Left ventricle myocardium inferior (tissue), 1 donor: ENCODE data around the gene ASIC2. TPM values are rescaled to one million over a fixed set of nuclear protein-coding genes. Genes with fewer than 3 reads are reported as not detected.

Experiments used
- DNase-seq: peaks from one replicate; pipeline ENCODE4 v3.0.0-alpha.2; 2020
- H3K27ac ChIP-seq: fragments of 200-600 bp; replicated peaks from 2 replicates; pipeline ENCODE4 v1.8.0; 2021
- H3K27me3 ChIP-seq: fragments of 200-600 bp; 2 replicates; pipeline ENCODE4 v1.8.0; 2021; ENCODE audit warnings: low read depth
- H3K36me3 ChIP-seq: fragments of 200-600 bp; 2 replicates; pipeline ENCODE4 v1.8.0; 2021
- H3K4me1 ChIP-seq: fragments of 200-600 bp; 2 replicates; pipeline ENCODE4 v1.8.0; 2021
- H3K4me3 ChIP-seq: fragments of 200-600 bp; 2 replicates; pipeline ENCODE4 v1.8.0; 2021; ENCODE audit warnings: mild to moderate bottlenecking, moderate library complexity
- H3K9me3 ChIP-seq: fragments of 200-600 bp; replicated peaks from 2 replicates; pipeline ENCODE4 v1.8.0; 2021
- CTCF ChIP-seq: fragments of 200-600 bp; IDR thresholded peaks from 2 replicates; pipeline ENCODE4 v1.8.0; 2021; ENCODE audit warnings: antibody characterized with exemption, mild to moderate bottlenecking, borderline replicate concordance
- intact Hi-C: fragments of 100-400 bp; cut with micrococcal nuclease; formaldehyde crosslinking; loops from one replicate; pipeline ENCODE4 v1.11.0; 2022
- total RNA-seq: library from RNA; stranded (reverse); fragmentation: NEBNext Ultra II Directional; extraction: Animal tissue kit (Norgen Biotek cat#: 25700); gene quantifications from one replicate; pipeline ENCODE4 v1.2.1, GENCODE V29; 2021
- donor health status: DM: no; HTN: yes; CAD: no; lungs with severe emphysema.

The ASIC2 gene
- total RNA-seq, 1 donor from 2014 or later, result not detected

- Histone ChIP-seq H3K36me3 (no peaks in the 10 kb centered on the region), H3K27me3 (peaks cover 65% of the 10 kb centered on the region), H3K4me1 (no peaks in the 10 kb centered on the region), H3K27ac (no peak overlapping the region), H3K4me3 (no peak overlapping the region), H3K9me3 (no peaks in the 10 kb centered on the region)
- DNase-seq, result no peak
- intact Hi-C loops, result no loop called here
- TF ChIP-seq CTCF, result no peak
These were observed 279.3 kb downstream of the ASIC2 start for GRCh38 chr17:33013596-33014375.

GRCh38 chr17:33012522-33013033 lies 280.5 kb downstream of the ASIC2 start:
- Histone ChIP-seq H3K27me3 (peaks cover 61% of the 10 kb centered on the region), H3K27ac (no peak overlapping the region), H3K4me3 (no peak overlapping the region), H3K4me1 (no peaks in the 10 kb centered on the region), H3K9me3 (no peaks in the 10 kb centered on the region), H3K36me3 (no peaks in the 10 kb centered on the region)
- TF ChIP-seq CTCF, result no peak
- intact Hi-C loops, result no loop called here
- DNase-seq, result no peak

- no peak for TF ChIP-seq CTCF
- Histone ChIP-seq H3K9me3 (no peaks in the 10 kb centered on the region), H3K4me3 (no peak overlapping the region), H3K4me1 (no peaks in the 10 kb centered on the region), H3K36me3 (no peaks in the 10 kb centered on the region), H3K27ac (no peak overlapping the region), H3K27me3 (peaks cover 63% of the 10 kb centered on the region)
- no peak for DNase-seq
- intact Hi-C loops, result no loop called here
These were observed 283.5 kb downstream of the ASIC2 start for GRCh38 chr17:33009636-33010035.

GRCh38 chr17:33007186-33007585 lies 285.9 kb downstream of the ASIC2 start:
- Histone ChIP-seq H3K4me1 (no peaks in the 10 kb centered on the region), H3K4me3 (no peak overlapping the region), H3K36me3 (no peaks in the 10 kb centered on the region), H3K9me3 (no peaks in the 10 kb centered on the region), H3K27me3 (peaks cover 50% of the 10 kb centered on the region), H3K27ac (no peak overlapping the region)
- intact Hi-C loops, result no loop called here
- DNase-seq, result no peak
- TF ChIP-seq CTCF, result no peak

GRCh38 chr17:33002246-33002645 lies 290.8 kb downstream of the ASIC2 start:
- intact Hi-C loops, result no loop called here
- TF ChIP-seq CTCF, result no peak

More at GRCh38 chr17:33002246-33002645, 290.8 kb downstream of the ASIC2 start:
- Histone ChIP-seq H3K36me3 (no peaks in the 10 kb centered on the region), H3K4me1 (peaks cover 6% of the 10 kb centered on the region), H3K27me3 (peaks cover 45% of the 10 kb centered on the region), H3K4me3 (no peak overlapping the region), H3K27ac (no peak overlapping the region), H3K9me3 (no peaks in the 10 kb centered on the region)
- DNase-seq, result no peak
